GM21576 (cell line): ENCODE measurements around the gene CENPB.

Experiments used
- ATAC-seq: cut with Tn5 transposase; IDR thresholded peaks from one replicate; pipeline ENCODE4 v1.9.1; 2021; ENCODE audit warnings: mild to moderate bottlenecking, moderate library complexity; ENCODE audit not compliant: unreplicated experiment

CENPB gene

DNA sequence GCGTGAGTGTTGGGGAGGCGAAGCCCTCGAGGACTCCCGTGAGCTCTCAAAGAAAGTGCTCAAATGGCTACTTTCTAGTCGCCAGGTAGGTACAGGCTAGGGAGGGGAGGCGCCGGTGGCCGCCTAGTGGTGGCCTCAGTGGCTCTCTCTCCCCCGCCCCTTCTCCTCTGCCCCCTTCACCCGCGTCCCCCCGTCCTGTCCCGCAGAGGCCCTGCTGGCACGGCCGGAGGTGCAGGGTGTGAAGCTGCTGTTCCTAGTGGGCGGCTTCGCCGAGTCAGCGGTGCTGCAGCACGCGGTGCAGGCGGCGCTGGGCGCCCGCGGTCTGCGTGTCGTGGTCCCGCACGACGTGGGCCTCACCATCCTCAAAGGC is 35.2 kb downstream of the CENPB start:
- no peak for ATAC-seq

DNA sequence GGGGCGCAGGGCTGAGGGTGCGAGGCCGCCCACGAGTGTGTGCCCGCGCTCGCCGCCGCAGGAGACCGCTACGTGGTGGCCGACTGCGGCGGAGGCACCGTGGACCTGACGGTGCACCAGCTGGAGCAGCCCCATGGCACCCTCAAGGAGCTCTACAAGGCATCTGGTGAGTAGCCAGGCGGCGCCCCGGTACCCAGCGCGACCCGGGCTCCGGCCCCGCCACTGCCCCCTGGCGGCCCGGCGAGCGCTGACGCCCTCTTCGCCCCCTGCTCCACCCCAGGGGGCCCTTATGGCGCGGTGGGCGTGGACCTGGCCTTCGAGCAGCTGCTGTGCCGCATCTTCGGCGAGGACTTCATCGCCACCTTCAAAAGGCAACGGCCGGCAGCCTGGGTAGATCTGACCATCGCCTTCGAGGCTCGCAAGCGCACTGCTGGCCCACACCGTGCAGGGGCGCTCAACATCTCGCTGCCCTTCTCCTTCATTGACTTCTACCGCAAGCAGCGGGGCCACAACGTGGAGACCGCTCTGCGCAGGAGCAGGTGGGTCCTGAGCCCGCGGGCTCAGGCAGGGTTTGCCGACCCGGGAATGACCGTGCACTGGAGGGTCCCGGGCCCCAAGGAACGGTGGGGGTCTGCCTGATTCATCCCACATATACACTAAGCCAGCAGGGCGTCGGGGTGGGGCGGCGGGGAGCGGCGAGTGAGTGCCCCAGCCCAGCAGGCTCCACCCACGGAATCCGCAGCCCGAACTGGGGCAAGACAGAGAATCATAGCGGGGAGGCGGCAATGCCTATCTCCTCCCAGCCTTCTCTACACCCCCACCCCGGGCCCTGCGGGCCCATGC is 36.6 kb downstream of the CENPB start:
- no peak for ATAC-seq

DNA sequence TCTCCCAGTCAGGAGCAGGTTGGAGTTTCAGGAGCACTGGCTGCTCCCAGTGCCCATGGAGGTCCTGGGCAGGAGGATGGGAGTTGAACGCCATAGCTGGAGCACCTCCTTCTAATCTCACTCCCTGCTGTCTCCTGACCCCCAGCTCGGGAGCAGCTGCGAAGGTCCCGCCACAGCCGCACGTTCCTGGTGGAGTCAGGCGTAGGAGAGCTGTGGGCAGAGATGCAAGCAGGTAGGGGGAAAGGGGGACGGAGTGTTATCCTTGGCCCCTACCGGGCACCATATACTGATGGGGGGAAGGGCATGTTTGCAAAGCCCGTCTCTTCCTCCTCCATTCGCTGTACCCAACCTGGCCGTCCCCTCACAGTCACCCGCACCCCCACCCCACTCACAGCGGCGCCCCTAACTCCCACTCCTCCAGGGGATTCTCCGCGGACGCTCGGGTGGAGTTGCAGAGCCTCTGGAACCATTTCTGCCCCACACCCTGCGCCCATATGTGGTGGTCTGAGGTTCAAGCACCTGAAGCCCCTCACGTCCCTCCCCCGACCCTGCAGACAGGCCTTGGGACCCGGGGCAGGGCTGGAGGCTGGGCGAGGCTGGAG is 37.4 kb downstream of the CENPB start:
- no peak for ATAC-seq

DNA sequence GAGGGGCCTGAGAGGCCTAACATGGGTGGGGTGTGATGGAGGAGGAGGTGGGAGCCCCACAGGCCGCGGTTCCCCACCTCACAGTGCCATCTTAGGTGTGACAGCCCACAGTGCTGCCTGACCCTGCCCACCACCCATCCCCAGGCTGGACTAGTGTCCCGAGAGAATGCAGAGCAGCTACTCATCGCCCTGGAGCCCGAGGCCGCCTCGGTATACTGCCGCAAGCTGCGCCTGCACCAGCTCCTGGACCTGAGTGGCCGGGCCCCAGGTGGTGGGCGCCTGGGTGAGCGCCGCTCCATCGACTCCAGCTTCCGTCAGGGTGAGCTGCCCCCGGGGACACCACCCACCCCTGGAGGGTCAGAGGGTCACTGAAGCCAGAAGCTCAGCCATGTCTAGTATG is 38.5 kb downstream of the CENPB start:
- ATAC-seq, result no peak

DNA sequence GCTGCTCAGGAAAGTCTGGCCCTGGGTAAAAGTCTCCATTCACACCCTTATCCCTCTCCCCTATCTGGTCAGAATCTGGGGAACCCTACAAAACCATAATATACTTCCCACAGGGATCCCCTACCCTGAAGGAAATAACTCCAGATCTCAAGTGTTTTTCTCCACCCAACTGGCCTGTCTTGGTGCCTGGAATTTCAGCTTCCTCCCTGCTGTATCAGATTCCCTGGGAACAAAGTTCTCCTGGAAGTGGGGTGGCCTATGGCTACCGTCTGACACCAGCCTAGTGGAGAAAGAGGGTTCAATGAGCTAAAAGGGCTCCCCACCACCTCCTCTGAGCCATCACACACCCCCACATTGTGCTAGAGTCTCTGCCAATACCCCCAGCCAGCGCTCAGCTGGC is 39.1 kb downstream of the CENPB start:
- ATAC-seq, result no peak

DNA sequence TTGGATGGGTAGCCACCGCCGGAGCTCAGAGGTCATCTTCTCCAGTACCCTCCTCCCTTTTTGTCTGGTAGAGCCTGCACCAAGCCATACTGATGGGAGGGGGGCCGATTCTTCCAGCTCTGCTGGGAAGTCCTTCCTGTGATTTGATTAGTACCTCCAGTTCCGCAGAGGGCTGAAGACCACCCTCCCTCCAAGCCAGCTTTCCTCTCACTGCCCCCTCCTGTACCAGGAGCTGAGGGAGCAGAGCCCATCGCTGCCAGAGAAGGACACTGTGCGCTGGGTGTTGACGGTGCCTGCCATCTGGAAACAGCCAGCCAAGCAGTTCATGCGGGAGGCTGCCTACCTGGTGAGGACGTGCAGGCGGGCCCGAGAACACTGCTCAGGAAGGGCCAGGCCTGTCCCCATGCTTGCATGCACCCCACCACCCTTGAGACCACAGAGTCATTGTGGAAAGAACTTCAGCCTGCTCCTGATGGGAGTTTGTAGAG is 40.8 kb downstream of the CENPB start:
- ATAC-seq, result no peak

DNA sequence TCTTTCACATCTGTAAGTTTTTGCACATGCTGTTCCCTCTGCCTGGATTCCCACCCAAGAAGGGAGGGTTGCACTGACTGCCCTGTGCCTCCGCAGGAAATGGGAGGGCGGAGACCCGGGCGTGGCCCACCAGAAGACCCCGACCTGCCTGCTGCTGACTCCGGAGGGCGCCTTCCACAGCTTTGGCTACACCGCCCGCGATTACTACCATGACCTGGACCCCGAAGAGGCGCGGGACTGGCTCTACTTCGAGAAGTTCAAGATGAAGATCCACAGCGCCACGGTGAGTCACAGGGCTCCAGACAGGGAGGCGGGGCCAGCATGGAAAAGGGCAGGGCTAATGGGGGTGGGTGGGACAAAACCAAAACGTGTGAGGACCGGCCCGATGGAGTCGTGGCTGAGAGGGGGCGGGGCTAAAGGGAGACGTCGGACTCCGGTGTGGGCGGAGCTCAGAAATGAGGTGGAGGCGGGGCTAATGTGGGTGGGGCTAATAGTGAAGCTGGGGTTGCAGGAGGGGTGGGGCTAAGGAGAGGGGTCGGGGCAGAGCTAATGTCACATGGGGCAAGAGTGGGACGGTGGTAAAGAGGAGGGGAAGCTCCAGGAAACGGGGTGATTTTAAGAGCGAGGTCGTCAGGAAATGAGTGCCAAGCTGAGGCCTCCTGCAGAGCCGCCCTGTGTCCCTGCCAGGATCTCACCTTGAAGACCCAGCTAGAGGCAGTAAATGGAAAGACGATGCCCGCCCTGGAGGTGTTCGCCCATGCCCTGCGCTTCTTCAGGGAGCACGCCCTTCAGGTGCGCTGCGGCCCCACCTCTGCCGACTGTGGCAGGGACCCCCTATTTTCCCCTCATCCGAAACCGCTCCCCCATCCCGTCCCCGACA is 41.5 kb downstream of the CENPB start:
- ATAC-seq, result no peak

DNA sequence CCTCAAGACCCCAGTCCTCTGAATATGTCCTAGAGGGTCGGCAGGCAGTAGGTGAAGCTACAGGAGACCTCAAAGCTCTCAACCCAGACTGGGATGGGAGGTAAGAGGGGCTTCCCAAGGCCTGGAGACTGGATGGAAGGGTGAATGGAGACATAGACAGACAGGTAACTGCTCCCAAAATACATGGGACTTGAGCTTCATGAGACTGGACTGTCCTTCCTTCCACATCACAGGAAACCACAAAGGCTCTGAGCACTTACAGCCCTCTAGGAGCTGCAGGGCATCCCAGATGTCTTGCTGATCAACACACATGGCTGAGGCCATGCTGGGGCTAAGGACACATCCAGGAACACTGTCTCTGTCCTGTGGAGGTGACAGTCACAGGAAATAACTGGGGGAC is 42.5 kb downstream of the CENPB start:
- ATAC-seq, result no peak

DNA sequence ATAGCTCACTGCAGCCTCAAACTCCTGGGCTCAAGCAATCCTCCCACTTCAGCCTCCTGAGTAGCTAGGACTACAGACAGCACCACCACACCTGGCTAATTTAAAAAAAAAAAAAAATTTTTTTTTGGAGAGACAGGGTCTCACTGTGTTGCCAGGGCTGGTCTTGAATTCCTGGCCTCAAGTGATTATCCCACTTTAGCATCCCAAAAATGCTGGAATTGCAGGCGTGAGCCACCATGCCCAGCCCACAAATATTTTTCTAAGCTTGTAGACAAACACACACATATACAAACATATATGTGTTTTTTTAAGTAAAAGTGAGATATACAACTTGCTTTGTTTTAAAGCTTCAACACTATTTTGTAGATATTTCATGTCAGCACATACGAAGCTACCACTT is 43.3 kb downstream of the CENPB start:
- ATAC-seq, result no peak

DNA sequence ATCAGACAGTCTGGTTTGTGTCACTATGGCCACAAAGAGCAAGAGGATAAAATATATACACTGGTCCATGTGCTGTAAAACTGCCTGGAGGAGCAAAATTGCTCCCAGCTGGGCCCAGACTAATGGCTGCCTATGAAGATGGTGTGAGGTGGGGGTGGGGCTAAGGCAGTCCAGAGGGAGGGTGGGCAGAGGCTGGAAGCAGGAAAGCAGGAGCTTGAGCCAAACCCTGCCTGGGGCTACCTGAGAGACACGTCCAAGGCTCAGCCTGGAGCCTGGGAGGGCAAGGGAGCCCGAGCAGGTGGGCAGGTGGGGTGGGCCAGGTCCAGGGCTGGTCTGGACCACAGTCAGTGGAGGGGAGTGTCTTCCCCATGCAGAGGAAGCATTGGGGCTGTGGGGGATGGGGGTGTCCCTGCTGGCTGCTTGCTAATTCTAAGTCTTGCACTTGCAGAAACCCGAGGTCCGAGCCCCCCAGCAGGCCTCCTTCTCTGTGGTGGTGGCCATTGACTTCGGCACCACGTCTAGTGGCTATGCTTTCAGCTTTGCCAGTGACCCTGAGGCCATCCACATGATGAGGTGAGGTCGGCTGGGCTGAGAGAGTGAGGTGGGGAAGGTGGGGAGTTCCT is 44.6 kb downstream of the CENPB start:
- ATAC-seq, result no peak

DNA sequence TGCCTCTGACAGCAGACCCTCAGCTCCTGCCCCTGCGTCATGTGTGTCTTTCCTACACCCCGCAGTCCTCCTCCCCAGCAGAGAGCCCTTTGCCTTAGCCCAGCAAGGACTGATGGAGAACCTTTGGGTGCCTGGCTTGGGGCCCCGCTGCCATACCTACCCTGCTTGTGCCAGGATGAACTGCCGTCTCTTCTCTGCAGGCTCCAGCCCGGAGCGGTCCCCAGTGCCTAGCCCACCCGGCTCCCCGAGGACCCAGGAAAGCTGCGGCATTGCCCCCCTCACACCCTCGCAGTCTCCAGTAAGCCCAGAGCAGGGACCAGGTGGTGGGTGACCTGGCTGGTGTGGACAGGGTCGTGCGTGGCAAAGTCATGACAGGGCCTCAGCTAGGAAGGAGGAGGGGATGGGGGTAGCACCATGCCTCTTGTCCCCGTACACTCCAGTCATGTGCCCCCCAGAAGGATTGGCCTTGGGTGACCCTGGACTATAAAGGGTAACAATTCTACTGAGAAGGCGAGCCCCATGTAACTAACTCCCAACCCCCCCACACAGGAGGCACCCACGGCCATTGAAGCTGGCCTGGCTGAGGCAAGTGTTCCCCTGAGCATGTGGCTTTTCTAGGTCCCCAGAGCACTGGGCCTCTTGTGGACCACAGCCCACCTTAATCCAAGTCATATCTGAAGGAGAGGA is 45.8 kb downstream of the CENPB start:
- ATAC-seq, result no peak

DNA sequence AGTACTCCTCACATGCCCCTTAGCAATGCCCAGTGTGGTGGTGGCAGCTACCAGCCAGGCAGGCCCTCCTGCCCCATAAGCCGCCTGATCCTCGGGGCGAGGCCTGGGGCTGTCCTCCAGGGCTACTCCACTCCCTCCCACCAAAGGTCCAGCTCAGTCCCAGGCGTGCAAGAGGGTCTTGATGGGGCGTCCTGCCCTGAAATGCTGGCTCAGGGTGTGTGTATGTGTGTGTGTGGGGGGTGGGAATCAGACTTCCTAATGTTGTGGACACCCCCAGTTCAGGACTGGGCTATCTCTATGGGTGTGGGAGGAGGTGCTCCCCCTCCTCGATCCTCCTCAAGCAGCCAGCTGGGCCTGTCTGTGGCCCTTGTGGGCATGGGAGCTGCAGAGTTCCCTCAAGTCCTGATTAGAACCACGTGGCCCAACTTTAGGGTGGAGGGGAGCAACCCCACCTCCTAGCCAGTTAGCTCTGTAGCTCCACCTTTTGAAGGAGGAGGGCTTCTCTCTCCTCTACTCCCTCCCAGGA is 46.6 kb downstream of the CENPB start:
- ATAC-seq, result no peak

DNA sequence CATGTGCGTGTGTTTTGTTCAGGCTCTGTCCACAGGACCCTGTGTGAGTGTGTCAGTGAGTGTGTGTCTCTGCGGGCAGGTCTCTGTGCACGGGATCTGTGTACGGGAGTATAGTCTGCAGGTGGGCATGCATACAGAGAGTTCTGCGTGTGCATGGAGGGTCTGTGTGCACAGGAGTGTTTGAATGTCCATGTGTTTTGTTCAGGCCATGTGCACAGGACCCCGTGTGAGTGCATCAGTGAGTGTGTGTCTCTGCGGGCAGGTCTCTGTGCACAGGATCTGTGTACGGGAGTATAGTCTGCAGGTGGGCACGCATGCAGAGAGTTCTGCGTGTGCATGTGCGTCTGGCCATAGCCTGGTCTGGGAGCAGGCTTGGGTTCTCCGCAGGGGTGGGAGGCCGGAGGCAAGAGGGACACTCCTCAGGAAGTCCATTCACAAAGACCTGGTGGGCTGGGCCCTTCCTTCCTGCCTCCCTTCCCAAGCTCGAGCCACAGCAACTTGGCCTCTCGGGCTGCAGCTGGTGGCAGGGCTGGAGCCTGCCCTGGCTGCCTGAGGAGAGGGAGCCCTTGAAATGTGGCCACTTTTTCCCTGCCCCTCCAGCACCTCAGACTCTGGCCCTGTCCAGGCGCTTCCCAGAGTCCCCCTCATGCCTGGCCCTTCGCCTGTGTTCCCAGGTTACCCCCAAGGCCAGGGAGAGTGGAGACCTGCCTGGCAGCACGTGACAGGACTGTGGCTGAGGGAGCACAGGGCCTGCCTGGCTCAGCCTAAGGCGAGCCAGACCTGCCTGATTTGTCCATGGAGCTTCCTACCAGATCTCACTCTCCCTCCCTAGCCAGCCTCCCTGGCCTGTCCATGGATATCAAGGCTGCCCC is 47.2 kb downstream of the CENPB start:
- no peak for ATAC-seq

DNA sequence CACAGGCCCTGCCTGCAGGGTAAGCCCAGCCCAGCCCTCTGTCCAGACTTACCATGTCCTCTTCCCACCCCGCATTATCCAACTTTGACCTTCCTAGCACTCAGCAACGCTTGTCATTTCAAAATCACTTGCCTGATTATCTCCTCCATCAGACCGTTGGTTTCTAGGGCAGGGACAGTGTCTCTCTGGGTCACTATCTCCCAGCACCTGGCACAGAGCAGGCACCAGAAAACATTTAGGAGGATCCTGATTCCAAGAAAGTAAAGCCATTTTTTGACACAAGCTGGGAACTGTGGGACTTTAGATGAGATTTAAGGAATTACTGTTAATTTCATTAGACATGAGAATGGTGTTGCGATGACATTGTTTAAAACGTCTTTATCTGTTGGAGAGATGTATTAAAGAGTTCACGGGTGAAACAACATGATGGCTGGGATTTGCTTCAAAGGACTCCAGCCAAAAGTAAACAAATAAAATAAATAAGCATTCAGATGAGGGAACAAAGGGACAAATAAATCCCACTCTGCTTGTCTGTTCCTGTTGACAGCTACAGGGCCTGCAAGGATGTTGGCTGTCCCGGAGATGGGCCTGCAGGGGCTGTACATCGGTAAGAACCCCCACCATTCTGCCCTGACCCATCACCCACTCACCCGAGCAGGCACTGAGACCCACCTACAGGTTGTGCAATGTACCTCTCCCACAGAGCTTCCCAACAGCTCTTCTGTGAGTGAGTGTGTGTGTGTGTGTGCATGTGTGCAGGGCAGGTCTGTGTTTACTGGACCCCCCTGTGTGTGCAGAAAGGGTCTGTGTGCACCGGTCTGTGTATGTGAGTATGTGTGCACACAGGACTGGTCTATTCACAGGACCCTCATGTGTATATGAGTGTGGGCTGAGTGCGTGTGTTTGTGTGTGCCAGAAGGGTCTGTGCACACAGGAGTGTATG is 48.2 kb downstream of the CENPB start:
- ATAC-seq, result no peak

DNA sequence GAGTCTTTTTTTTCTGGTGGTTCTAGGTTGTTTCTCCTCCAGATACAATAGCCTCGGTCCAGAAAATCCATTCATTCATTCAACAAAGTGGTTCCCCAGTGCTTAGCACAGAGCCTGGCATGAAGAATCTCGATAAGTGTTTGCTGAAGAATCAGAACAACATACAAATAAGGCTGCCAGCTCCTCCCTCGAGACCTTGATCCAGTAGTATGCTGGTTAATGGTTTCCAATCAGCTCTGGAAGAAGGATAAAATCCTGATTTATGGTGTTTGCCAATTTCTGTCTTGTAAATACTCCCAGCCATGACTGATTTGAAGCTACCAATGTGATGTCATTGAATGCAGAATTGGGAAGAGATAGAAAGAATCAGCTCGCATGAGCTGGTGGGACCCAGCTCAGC is 50.8 kb downstream of the CENPB start:
- no peak for ATAC-seq

DNA sequence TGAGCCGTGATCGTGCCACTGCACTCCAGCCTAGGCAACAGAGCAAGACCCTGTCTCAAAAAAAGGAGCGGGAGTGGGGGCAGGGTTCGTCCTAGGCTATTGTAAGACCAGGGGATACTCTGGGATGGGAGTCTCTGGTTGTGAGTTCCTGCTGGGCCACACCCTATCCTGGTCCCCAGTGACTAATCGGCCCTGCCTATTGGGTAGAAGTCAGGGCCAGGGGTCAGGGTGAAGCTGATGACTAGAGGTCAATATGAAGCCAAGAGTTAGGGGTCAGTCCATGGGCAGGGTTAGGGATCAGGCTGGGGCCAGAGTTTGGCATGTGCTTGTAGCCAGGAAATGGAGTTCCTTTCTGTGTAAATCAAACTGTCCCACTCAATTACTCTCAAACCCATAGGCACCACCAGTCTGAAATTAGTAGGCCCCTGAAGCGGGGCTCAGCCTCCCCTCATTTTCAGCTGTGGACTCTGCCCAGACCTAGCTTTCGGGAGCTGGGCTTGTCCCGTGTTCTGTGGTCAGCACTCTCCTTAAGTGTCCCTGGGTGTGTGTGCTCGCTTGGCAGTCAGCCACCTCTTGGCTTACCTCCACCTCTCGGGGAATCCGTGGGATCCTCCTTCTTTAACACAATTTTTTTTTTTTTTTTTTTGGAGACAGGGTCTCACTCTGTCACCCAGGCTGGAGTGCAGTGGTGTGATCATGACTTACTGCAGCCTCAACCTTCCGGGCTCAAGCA is 52.3 kb downstream of the CENPB start:
- no peak for ATAC-seq
